ENCODE results near the gene CYP20A1.
"Not testable (repeated sequence)": the region's sequence is repeated elsewhere in the genome, so short reads cannot be mapped to it uniquely, and the experiment has no call there.

The CYP20A1 gene

DNA sequence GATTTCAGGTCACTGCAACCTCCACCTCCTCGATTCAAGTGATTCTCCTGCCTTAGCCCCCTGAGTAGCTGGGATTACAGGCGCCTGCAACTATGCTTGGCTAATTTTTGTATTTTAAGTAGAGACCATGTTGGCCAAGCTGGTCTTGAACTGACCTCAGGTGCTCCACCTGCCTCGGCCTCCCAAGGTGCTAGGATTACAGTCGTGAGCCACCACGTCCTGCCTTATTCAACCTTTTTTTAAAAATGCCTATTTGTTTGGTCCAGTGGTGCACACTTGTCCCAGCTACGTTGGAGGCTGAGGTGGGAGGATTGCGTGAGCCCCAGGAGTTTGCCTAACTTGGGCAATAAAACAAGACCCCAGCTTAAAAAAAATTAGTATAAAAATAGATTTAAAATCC is 43.3 kb downstream of the CYP20A1 start:
- FAIRE-seq = no peak

DNA sequence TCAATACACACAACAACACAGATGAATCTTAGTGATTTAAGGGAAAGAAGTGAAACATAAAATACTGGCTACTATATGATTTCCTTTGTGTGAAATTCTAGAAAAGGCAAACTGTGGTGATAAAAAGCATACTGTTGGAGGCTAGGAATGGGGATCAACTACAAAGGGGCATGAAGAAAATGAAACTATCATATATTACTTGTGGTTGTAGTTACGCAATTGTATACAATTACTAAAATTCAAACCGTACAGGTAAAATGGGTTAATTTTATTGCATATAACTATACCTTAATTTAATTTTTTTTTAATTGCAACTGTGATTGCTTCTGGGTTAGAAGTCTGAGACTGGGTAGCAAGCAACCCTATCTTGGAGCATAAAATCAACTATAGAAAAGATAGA is 47.7 kb downstream of the CYP20A1 start:
- no peak for FAIRE-seq

DNA sequence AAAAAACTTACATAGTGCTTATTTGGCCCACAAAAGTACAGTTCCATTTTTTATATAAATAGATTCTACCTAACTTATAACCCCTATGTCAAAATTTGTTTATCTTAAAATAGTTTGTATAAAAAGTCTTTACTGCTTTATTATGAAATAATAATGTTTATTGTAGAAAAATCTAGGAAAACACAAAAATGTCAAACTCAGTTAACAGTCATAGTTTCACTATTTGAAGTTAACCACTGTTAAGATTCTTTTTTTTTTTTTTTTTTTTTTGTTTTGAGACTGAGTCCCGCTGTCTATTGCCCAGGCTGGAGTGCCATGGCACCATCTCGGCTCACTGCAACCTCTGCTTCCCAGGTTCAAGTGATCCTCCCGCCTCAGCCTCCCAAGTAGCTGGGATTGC is 62.8 kb downstream of the CYP20A1 start:
- peak; percentile 40 for FAIRE-seq

DNA sequence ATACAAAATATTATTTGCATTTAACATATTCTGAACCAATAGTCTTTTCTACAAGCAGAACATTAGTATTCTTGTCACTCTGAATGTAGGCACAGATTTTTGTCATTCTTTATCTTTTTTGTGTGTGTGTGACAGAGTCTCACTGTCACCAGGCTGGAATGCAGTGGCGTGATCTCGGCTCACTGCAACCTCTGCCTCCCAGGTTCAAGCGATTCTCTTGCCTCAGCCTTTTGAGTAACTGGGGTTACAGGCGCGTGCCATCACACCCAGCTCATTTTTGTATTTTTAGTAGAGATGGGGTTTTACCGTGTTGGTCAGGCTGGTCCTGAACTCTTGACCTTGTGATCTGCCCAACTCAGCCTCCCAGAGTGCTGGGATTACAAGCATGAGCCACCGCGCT is 63.8 kb downstream of the CYP20A1 start:
- FAIRE-seq = not testable (repeated sequence)

DNA sequence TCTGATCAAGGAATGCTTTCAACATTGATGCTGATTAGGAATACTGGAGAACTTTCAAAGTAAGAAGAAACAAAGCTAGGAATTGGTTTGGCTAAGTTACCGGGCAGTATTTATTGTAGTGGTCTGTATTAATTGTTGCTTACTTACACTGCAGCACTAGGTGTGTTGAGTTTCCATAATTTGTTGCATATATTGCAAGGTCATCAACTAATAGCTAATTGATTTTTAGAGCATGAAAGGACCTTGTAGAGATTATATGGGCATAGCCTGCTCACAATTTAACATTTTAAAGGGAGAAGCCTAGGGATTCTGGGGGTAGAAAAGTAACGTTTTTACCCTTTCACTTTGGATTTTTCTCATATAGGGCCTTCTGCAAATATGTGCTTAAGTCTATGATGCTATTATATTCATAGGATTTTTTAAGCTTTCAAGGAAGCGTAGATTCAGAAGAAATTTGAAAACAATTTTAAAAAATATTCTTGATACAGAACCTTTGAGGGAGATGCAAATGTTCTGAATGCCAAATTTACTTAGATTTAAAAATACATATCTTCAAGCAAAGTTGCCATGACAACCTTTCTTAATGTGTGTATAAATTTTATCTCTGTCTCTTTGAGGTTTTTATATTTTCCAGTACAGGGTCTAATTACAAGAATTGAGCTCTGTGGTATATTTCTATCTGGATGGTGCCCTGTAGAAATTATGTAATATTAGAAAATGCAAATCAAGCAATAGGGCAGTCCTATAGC is 72.0 kb downstream of the CYP20A1 start:
- no peak for FAIRE-seq

DNA sequence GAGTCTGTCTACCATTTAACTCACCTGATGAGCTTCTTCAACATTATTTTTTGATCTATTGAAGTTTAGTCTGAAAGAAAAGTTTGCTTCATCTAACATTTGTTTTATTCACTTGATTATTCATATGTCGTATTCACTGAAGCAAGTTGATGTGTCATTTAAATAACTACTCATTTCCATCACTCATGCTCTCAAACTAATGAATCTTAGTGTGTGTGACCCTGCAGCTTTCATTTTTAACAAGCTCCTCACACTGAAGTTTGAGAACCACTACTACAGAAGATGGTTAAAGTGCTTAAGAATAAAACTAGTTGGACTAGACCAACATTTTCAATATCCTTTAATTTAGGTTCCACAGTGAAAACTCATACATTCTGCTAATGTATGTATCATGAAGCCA is 87.5 kb downstream of the CYP20A1 start:
- FAIRE-seq = no peak

DNA sequence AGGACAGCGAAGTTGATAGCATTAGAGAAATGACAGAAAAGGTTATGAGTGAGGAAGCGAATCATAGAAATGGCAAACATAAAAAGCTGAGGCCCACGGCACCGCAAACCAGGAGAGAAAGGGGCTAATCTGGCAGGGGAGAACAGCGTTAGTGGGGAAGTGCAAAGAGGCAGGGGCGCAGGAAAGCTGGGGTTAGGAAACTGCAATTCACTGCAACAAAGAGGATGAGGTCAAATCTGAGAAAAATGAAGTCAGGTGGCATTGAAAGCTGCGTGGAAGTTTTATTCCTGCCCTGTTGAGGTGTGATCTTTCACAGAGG is 88.7 kb downstream of the CYP20A1 start:
- FAIRE-seq = no peak

DNA sequence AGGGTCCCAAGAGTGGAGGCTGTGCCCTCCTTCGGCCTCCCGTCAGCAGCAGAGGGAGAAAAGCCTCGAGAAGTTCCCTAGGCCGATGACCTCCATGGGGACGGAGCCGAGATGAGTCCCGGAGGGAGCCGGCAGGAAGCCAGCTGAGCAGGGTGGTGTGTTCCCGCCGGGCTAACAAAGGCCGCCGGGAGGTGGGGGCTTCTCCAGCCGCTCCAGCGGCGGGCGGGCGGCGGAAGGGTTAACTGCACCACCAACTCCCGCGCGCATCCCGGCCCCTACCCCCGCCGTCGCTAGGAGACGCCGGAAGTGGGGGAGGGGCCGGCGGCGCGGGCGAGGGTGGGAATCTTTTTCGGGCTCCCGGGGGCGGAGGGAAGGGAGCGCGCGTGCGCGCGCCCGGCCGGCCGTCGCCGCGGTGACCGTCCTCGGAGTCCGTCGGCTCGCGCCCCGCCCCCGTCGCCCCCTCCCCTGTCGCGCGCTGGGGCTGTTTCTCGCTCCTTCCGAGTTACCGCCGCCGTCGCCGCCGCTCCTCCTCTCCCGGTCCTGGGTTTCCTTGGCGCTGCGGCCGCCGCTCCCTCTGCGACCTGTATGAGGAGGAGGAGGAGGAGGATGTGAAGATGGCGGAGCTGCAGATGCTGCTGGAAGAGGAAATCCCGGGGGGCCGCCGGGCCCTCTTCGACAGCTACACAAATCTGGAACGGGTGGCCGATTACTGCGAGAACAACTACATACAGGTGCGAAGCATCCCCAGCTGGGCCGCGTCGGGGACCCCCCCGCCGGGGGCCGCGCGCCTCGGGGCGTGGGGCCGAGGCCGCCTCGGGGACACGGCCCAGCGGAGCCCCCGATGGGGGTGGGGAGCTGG is 89.3 kb downstream of the CYP20A1 start, which contains the start of gene ABI2:
Gene ABI2 (plus strand): TSS at position 494 of the 859 bp plus-strand sequence. CDS start 121 bp downstream, at position 615.
- no peak for FAIRE-seq

DNA sequence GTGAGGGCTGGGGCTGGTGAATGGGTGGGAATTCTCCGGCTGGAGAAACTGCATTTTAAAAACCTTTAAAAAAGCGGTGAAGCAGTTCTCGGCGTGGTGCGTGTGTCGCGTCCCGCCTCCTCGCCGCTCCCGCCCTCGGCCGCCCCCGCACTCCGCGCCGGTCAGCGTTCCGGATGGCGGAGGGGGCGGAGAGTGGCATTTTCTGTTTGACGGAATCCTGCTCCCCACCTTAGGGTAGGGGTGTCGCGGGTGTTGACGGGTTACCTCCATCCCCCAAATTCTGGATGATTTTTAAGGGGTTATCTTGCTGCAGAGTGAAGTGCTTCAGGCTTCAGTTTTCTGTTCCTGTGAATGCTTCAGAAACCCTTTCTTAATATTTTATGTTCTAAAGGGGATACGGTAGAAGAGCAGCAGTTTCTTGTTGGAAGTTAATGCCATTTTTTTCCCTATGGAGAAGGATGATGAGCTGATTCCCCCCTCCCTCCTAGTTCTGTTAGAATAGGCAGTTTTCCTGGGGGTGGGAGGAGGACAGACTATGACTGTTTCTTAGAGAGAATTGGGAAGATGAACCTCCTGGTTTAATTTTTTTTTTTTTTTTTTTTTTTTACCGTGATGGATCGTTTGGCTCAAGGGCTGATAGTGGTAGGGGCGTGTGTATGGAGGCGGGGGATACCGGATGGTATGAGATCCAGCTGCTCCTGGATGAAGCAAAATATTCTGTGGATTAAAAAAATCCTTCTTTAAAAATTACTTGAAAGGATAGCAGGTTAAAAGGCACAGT is 90.1 kb downstream of the CYP20A1 start:
- FAIRE-seq = no peak

DNA sequence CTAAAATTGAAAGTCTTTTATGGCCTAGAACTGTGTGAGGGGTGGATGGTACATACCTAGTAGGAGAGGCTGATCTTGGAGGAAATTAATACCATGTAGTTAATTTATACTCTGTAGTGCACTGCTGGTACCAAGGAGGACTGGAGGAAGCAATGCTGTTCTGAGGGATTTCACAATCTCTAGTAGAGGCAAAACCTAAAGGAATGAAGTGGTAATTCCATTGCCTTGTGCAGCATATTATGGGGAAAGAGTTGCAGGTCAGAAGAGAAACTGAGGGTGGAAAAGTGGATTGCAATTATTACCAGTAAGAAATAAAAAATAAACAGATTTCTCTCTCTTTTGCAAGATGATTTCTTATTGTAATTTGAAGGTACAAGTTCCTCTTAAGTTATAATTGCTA is 91.6 kb downstream of the CYP20A1 start:
- FAIRE-seq = no peak

DNA sequence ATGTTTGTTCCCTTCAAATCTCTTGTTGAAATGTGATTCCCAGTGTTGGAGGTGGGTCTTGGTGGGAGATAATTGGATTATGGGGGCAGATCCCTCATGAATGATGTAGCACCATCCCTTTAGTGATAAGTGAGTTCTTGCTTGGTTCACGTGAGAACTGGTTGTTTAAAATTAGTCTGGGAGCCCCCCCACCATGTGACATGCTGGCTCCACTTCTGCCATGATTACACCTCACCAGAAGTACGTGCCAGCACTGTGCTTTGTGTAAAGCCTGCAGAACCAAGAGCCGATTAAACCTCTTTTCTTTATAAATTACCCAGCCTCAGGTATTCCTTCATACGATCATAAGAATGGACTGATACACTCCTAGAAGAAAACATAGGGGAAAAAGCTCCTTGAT is 99.5 kb downstream of the CYP20A1 start:
- FAIRE-seq = no peak

DNA sequence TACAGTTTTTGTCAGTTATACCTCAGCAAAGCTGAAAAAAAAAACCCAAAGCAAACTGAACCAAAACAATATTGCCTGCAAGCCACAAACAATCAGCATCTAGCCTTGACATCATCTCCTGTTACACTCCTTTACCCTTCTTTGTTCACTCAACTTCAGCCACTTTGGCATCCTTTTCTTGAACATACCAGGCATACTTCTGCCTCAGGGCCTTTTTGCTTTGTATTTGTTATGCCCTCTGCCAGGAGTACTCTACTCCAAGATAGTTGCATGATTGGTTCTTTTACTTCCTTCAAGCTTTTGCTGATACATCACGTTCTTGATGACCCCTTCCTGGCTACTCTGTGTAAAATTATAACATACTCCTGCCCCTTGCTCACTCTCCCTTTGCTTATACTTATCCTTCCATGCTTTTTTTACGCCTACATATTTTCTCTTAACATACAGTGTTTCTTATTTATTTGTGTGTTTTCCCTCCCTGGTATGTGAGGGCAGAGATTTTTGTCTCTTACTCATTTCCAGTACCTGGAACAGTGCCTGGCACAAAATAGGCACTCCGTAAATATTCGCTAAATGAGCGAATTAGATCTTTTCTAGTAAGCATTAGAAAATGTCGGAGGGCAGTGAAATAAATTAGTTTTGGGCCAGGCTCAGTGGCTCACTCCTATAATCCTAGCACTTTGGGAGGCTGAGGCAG is 102.1 kb downstream of the CYP20A1 start:
- no peak for FAIRE-seq

DNA sequence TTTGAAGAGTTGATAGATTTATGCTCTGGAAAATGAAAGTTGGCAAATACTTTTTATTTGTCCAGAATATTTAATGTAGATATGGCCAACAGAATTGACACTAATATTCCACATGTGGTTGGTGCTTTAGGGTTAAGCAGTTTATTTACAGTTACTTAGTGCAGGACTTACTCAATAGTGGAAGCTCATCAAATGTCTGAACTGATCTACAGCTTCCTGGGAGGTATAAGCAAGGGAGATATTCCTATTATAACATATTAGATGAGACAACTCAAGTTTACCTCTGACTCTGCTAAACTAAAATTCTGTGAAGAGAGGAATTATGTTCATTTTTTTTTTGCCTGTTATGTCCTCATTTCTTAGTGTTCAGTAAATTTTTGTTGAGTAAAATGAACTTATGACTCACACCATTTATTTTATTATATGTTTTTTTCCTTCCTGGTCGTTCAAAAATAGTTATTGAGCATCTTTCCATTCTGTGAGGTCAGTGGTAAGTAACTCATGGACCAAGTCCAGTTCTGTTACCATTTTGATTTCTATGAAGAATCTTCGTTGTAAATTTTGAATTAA is 103.0 kb downstream of the CYP20A1 start:
- no peak for FAIRE-seq

DNA sequence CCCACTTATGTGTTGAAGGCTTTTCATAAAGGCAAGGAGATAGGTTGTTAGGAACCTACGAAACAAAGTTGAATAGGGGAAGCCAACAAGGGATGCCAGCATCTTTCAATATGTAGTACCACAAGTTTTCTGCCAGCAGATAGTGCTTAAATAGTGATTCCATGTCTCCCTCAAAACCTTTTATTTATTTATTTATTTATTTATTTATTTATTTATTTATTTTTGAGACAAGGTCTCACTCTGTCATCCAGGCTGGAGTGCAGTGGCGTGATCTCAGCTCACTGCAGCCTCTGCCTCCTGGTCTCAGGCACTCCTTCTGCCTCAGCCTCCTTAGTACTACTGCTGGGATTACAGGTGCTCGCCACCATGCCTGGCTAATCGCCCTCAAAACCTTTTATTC is 103.6 kb downstream of the CYP20A1 start:
- not testable (repeated sequence) for FAIRE-seq

DNA sequence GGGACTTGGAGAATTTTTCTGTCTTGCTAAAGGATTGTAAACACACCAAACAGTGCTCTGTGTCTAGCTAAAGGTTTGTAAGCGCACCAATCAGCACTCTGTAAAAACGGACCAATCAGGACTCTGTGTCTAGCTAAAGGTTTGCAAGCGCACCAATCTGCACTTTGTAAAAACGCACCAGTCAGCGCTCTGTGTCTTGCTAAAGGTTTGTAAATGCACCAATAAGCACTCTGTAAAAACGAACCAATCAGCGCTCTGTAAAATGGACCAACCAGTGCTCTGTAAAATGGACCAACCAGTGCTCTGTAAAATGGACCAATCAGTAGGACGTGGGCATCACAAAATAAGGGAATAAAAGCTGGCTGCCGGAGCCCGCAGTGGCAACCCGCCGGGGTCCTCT is 105.8 kb downstream of the CYP20A1 start:
- FAIRE-seq = no peak

DNA sequence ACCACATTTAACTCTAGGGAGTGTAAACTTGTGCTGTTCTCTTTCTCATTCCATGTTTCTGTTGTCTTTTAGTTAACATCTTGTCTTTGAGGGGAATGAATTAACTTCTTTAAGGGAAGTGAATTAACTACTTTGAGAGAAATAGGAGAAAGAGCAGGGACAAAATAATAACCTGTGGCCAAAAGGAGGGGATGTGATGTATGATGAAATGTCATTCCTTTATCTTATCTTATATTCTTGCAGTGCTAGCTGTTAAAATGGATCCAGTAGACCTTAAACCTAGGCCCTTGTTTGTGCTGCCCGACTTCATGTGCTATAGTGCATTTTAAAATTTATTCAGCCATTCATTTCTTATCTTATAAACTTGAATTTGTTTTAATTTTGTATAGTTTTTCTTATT is 107.8 kb downstream of the CYP20A1 start:
- FAIRE-seq = no peak

DNA sequence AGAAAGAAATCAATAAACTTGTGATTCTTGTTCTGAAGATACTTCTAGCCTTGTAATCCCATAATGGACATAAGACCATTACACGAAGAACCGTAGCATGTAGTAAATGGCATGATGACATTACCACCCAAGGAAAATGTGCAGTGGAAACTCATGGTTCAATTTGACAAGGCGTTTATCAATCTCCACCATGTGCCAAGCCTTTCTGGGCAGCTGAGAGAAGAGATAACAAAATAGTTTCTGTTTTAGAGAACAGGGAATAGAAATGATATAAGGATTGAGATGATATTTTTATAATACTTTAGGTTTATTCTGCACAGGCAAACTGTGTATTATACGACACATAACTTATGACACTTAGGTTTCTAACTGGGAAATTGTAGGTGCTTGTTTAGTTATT is 108.6 kb downstream of the CYP20A1 start:
- FAIRE-seq = no peak

DNA sequence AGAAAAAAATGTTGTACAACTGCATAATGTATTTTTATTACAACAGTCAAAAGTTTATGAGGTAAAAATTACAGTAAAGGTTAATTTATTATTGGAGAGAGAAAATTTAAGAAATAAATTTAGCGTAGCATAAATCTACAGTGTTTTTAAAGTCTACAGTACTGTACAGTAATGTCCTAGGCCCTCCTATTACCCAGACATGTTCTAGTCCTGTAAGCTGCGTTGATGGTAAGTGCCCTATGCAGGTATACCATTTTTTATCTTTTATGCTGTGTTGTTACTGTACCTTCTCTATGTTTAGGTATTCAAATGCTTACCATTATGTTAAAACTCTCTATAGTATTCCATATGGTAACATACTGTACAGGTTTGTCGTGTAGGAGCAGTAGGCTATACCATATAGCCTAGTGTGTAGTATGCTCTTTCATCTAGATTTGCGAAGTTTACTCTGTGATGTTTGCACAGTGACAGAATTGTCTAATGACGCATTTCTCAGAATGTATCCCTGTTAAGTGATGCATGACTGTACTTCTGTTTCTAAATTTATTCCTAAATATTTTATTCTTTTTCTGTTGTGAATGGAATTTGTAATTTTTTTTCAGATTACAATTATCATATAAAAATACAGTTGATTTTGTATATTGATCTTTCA is 113.9 kb downstream of the CYP20A1 start:
- peak; percentile 11 for FAIRE-seq

DNA sequence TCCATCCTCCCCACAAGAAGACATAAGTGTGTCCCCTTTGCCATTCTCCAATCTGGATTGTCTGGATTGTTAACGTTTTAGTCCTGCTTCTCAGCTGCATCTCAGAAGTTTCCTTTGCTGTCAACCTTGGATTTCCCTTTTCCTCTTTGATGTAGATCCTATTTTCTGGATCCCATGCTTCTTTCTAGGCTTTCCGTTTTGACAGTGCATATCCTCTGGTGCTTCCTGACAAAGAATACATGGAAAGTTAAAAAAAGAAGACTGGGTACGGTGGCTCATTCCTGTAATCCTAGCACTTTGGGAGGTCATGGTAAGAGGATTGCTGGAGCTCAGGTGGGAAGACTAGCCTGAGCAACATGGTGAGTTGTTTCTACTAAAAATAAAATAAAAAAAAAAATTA is 116.1 kb downstream of the CYP20A1 start:
- FAIRE-seq = no peak

Data from A204.1 (cell line).